Neural cell (in vitro differentiated cells): ENCODE measurements around the gene NCBP2L. TPM values are rescaled to one million over a fixed set of nuclear protein-coding genes. Genes with fewer than 3 reads are reported as not detected.

ENCODE experiments used
- H2AFZ ChIP-seq: fragments of 200-600, 300-800 bp; sonication (generic), shearing (Covaris generic); 2 replicates; pipeline ENCODE4 v1.6.0; 2014; ENCODE audit warnings: low read depth, mild to moderate bottlenecking, antibody characterized with exemption, low read length, moderate library complexity
- H3F3A ChIP-seq: fragments of 200-600 bp; shearing (Covaris generic); 2 replicates; pipeline ENCODE4 v1.6.1; 2016; ENCODE audit warnings: mild to moderate bottlenecking, moderate library complexity, mixed read lengths, antibody characterized with exemption, low read length; ENCODE audit not compliant: insufficient read depth, poor library complexity, severe bottlenecking
- H3K27ac ChIP-seq: fragments of 200-600, 300-800 bp; sonication (generic), shearing (Covaris generic); 2 replicates; pipeline ENCODE4 v1.5.1; 2014; ENCODE audit warnings: mild to moderate bottlenecking, low read length, moderate library complexity
- H3K27me3 ChIP-seq: fragments of 300-800, 200-600 bp; sonication (generic), shearing (Covaris generic); 2 replicates; pipeline ENCODE4 v1.6.0; 2014; ENCODE audit warnings: mild to moderate bottlenecking, low read depth, low read length, moderate library complexity; ENCODE audit not compliant: insufficient read depth
- H3K36me3 ChIP-seq: fragments of 300-800, 200-600 bp; sonication (generic), shearing (Covaris generic); 2 replicates; pipeline ENCODE4 v1.5.1; 2014; ENCODE audit warnings: mild to moderate bottlenecking, antibody characterized with exemption, low read length, moderate library complexity; ENCODE audit not compliant: insufficient read depth
- H3K4me2 ChIP-seq: fragments of 300-800, 200-600 bp; sonication (generic), shearing (Covaris generic); 2 replicates; pipeline ENCODE4 v1.6.0; 2014; ENCODE audit warnings: mild to moderate bottlenecking, low read length
- H3K4me3 ChIP-seq: fragments of 300-800, 200-600 bp; sonication (generic), shearing (Covaris generic); 2 replicates; pipeline ENCODE4 v1.5.1; 2014; ENCODE audit warnings: mild to moderate bottlenecking, low read length, moderate library complexity
- H3K79me2 ChIP-seq: fragments of 200-600 bp; shearing (Covaris generic); replicated peaks from 2 replicates; pipeline ENCODE4 v1.6.0; 2014; ENCODE audit warnings: mild to moderate bottlenecking, low read length, moderate library complexity; ENCODE audit not compliant: insufficient read depth
- H3K9ac ChIP-seq: fragments of 300-800, 200-600 bp; sonication (generic), shearing (Covaris generic); 2 replicates; pipeline ENCODE4 v1.6.1; 2016; ENCODE audit warnings: mild to moderate bottlenecking, low read length, mixed read lengths
- H3K9me2 ChIP-seq: fragments of 200-600 bp; shearing (Covaris generic); 2 replicates; pipeline ENCODE4 v1.6.1; 2016; ENCODE audit warnings: mild to moderate bottlenecking, low read length, mixed read lengths; ENCODE audit not compliant: insufficient read depth
- H3K9me3 ChIP-seq: fragments of 200-600, 300-800 bp; sonication (generic), shearing (Covaris generic); 2 replicates; pipeline ENCODE4 v1.6.1; 2016; ENCODE audit warnings: mild to moderate bottlenecking, mixed run types, low read length, moderate library complexity, mixed read lengths
- H4K20me1 ChIP-seq: fragments of 200-600 bp; shearing (Covaris generic); 2 replicates; pipeline ENCODE4 v1.6.1; 2016; ENCODE audit warnings: mild to moderate bottlenecking, mixed run types; ENCODE audit not compliant: insufficient read depth
- CTCF ChIP-seq: fragments of 450-650 bp; IDR thresholded peaks from 2 replicates; pipeline ENCODE4 v1.5.1; 2014; ENCODE audit warnings: antibody characterized with exemption, mild to moderate bottlenecking, moderate library complexity; ENCODE audit not compliant: poor library complexity, severe bottlenecking
- EP300 ChIP-seq: fragments of 450-650 bp; conservative IDR thresholded peaks from 2 replicates; pipeline ENCODE4 v1.6.1; 2014; ENCODE audit warnings: antibody characterized with exemption, mild to moderate bottlenecking, moderate library complexity; ENCODE audit not compliant: poor library complexity, severe bottlenecking
- EZH2 ChIP-seq: fragments of 200-600, 300-800 bp; shearing (Covaris generic), sonication (generic); IDR thresholded peaks from 2 replicates; pipeline ENCODE4 v1.6.1; 2014; ENCODE audit warnings: antibody characterized with exemption, low read length, borderline replicate concordance, mild to moderate bottlenecking; ENCODE audit not compliant: insufficient read depth, poor library complexity, severe bottlenecking
- MXI1 ChIP-seq: fragments of 450-650 bp; conservative IDR thresholded peaks from 2 replicates; pipeline ENCODE4 v1.6.1; 2014; ENCODE audit warnings: antibody characterized with exemption, mild to moderate bottlenecking; ENCODE audit not compliant: poor library complexity, severe bottlenecking
- POLR2AphosphoS5 ChIP-seq: IDR thresholded peaks from 2 replicates; pipeline ENCODE4 v1.6.1; 2012
- RAD21 ChIP-seq: fragments of 450-650 bp; conservative IDR thresholded peaks from 2 replicates; pipeline ENCODE4 v1.6.1; 2014; ENCODE audit warnings: antibody characterized with exemption, mild to moderate bottlenecking, moderate library complexity
- REST ChIP-seq: IDR thresholded peaks from 2 replicates; pipeline ENCODE4 v1.6.1; 2012; ENCODE audit warnings: borderline replicate concordance
- SMC3 ChIP-seq: fragments of 450-650 bp; conservative IDR thresholded peaks from 2 replicates; pipeline ENCODE4 v1.6.1; 2014; ENCODE audit warnings: antibody characterized with exemption, mild to moderate bottlenecking, moderate library complexity; ENCODE audit not compliant: poor library complexity
- TAF1 ChIP-seq: IDR thresholded peaks from 2 replicates; pipeline ENCODE4 v1.6.1; 2012; ENCODE audit warnings: low read depth
- polyA plus RNA-seq: library from polyadenylated mRNA; depleted of rRNA; stranded (reverse); fragments of >200 nt; gene quantifications from 2 replicates; pipeline ENCODE4 v1.2.3, GENCODE V29; 2014

The NCBP2L gene
- polyA plus RNA-seq, 1 donor from 2014 or later, result not detected

- H2AFZ ChIP-seq, result no peak overlapping the region
- no peak overlapping the region for H3K27ac ChIP-seq
- no peaks in the 10 kb centered on the region for H3F3A ChIP-seq
- no peaks in the 10 kb centered on the region for H3K27me3 ChIP-seq
- no peak overlapping the region for H3K4me3 ChIP-seq
- no peaks in the 10 kb centered on the region for H3K36me3 ChIP-seq
- H3K4me2 ChIP-seq, result no peak overlapping the region
- no peaks in the 10 kb centered on the region for H3K9me2 ChIP-seq
- H3K79me2 ChIP-seq, result no peaks in the 10 kb centered on the region
- H4K20me1 ChIP-seq, result no peaks in the 10 kb centered on the region
- no peaks in the 10 kb centered on the region for H3K9me3 ChIP-seq
- TF ChIP-seq CTCF (no peak), SMC3 (no peak), RAD21 (no peak), TAF1 (no peak), REST (no peak)
- no peak overlapping the region for H3K9ac ChIP-seq
These were observed 12.5 kb upstream of the NCBP2L start for GRCh38 chrX:107764845-107765608.

- H3K4me2 ChIP-seq, result no peak overlapping the region
- H2AFZ ChIP-seq, result no peak overlapping the region
- H3K9ac ChIP-seq, result no peak overlapping the region
- H4K20me1 ChIP-seq, result no peaks in the 10 kb centered on the region
- TF ChIP-seq MXI1, result no peak
- no peak for TF ChIP-seq EP300
- no peak for TF ChIP-seq TAF1
- no peak for TF ChIP-seq POLR2AphosphoS5
- no peak for TF ChIP-seq EZH2
- TF ChIP-seq RAD21, result no peak
- no peak for TF ChIP-seq SMC3
- no peak for TF ChIP-seq CTCF
- no peak for TF ChIP-seq REST
- H3K9me3 ChIP-seq, result no peaks in the 10 kb centered on the region
- H3K4me3 ChIP-seq, result no peak overlapping the region
- H3K27ac ChIP-seq, result no peak overlapping the region
- H3K9me2 ChIP-seq, result no peaks in the 10 kb centered on the region
- no peaks in the 10 kb centered on the region for H3K27me3 ChIP-seq
- no peaks in the 10 kb centered on the region for H3F3A ChIP-seq
- H3K36me3 ChIP-seq, result no peaks in the 10 kb centered on the region
- no peaks in the 10 kb centered on the region for H3K79me2 ChIP-seq
These were observed 10.9 kb upstream of the NCBP2L start for GRCh38 chrX:107766470-107767150.
